ENCODE results near the gene ZNF488.

Gene ZNF488

GRCh38 chr10:47366731-47367460, 17.2 kb downstream of the ZNF488 start:
- 92 to 96% methylated on average over 7 to 8 of the region's 8 CpGs for WGBS, 2 experiments
- H3K4me1 ChIP-seq (ENCODE audit: control insufficient read depth, insufficient read depth, low read length): no peaks in the 10 kb centered on the region
- H3K27ac ChIP-seq (ENCODE audit: insufficient read depth, low read depth, low read length, poor library complexity, severe bottlenecking): no peak overlapping the region
- H3K9me3 ChIP-seq (ENCODE audit: control insufficient read depth, low read length): no peaks in the 10 kb centered on the region
- no peaks in the 10 kb centered on the region for H3K36me3 ChIP-seq (ENCODE audit: control insufficient read depth, insufficient read depth, low read length)
- no peaks in the 10 kb centered on the region for H3K27me3 ChIP-seq (ENCODE audit: control insufficient read depth, insufficient read depth, low read length, poor library complexity, severe bottlenecking)
- H3K4me3 ChIP-seq (ENCODE audit: insufficient read depth, low read depth, low read length): no peak overlapping the region

DNA sequence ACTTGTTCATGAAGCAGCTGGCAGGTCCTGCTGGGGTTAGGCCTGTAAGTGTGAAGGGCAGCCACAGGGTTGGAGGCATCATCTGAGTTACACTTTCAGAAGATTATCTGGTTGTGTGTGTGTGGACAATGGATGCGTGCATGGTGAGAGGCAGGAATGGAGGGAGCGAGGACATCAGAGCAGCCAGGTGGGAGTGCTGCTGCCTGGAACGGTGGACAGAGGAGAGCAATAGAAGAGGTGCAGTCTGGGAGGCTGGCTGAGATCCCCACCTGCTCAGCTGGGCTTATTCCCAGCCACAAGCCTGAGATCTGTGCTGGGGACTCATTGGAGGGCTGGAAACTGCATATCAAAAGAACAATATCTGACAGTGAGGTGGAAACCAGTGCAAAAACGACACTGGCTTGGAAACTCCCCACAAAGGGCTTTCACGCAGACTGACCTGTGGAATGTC, 17.9 kb downstream of the ZNF488 start:
- H3K36me3 ChIP-seq (ENCODE audit: control insufficient read depth, insufficient read depth, low read length): no peaks in the 10 kb centered on the region
- H3K4me3 ChIP-seq (ENCODE audit: insufficient read depth, low read depth, low read length): no peak overlapping the region
- H3K9me3 ChIP-seq (ENCODE audit: control insufficient read depth, low read length): no peaks in the 10 kb centered on the region
- no peak overlapping the region for H3K27ac ChIP-seq (ENCODE audit: insufficient read depth, low read depth, low read length, poor library complexity, severe bottlenecking)
- H3K4me1 ChIP-seq (ENCODE audit: control insufficient read depth, insufficient read depth, low read length): no peaks in the 10 kb centered on the region
- no peaks in the 10 kb centered on the region for H3K27me3 ChIP-seq (ENCODE audit: control insufficient read depth, insufficient read depth, low read length, poor library complexity, severe bottlenecking)
- WGBS, 2 experiments: 92% methylated on average over 5 of the region's 5 CpGs

DNA sequence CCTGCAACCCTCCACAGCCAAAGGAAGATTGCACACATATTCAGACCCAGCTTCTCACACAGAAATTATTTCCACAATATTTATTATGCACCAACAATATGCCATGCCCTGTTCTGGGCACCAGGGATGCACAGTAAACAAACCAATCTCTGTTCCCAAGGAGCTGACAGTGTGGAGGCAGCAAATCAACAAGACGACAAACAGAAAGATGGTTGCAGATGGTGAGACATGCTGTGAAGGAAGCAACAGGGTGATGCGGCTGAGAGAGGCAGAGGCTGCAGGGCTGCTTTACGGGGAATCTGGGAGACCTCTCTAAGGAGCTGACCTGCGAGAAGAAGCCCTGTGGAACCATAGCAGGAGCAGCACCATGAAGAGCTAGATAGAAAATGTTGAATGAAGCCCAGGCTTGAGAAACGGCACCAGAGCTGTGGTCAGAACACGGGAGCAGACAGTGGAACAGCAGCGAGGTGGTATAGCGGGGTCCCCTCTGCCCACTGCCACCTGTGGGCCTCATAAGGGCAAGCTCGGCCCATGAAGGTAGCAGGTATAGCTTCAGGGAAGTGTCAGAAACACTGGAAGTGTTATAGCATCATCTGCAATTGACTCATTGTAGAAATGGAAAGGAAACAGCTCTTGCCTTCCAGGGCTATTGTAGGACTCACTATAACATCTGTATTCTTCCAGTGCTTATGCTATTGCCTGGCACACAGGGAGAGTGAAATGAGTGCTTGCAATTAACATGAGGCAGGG, 18.5 kb downstream of the ZNF488 start:
- H3K4me3 ChIP-seq (ENCODE audit: insufficient read depth, low read depth, low read length): no peak overlapping the region
- no peak overlapping the region for H3K27ac ChIP-seq (ENCODE audit: insufficient read depth, low read depth, low read length, poor library complexity, severe bottlenecking)
- H3K36me3 ChIP-seq (ENCODE audit: control insufficient read depth, insufficient read depth, low read length): no peaks in the 10 kb centered on the region
- no peaks in the 10 kb centered on the region for H3K27me3 ChIP-seq (ENCODE audit: control insufficient read depth, insufficient read depth, low read length, poor library complexity, severe bottlenecking)
- no peaks in the 10 kb centered on the region for H3K9me3 ChIP-seq (ENCODE audit: control insufficient read depth, low read length)
- no peaks in the 10 kb centered on the region for H3K4me1 ChIP-seq (ENCODE audit: control insufficient read depth, insufficient read depth, low read length)
- WGBS, 2 experiments: 90 to 91% methylated on average over 9 of the region's 9 CpGs

GRCh38 chr10:47364911-47365310, 19.2 kb downstream of the ZNF488 start:
- WGBS, 2 experiments: 86 to 89% methylated on average over 6 of the region's 6 CpGs
- no peaks in the 10 kb centered on the region for H3K36me3 ChIP-seq (ENCODE audit: control insufficient read depth, insufficient read depth, low read length)
- no peaks in the 10 kb centered on the region for H3K4me1 ChIP-seq (ENCODE audit: control insufficient read depth, insufficient read depth, low read length)
- no peak overlapping the region for H3K27ac ChIP-seq (ENCODE audit: insufficient read depth, low read depth, low read length, poor library complexity, severe bottlenecking)
- H3K27me3 ChIP-seq (ENCODE audit: control insufficient read depth, insufficient read depth, low read length, poor library complexity, severe bottlenecking): no peaks in the 10 kb centered on the region
- no peaks in the 10 kb centered on the region for H3K9me3 ChIP-seq (ENCODE audit: control insufficient read depth, low read length)
- H3K4me3 ChIP-seq (ENCODE audit: insufficient read depth, low read depth, low read length): no peak overlapping the region

- H3K4me1 ChIP-seq (ENCODE audit: control insufficient read depth, insufficient read depth, low read length): no peaks in the 10 kb centered on the region
- no peaks in the 10 kb centered on the region for H3K36me3 ChIP-seq (ENCODE audit: control insufficient read depth, insufficient read depth, low read length)
- H3K27me3 ChIP-seq (ENCODE audit: control insufficient read depth, insufficient read depth, low read length, poor library complexity, severe bottlenecking): no peaks in the 10 kb centered on the region
- H3K9me3 ChIP-seq (ENCODE audit: control insufficient read depth, low read length): no peaks in the 10 kb centered on the region
- no peak overlapping the region for H3K4me3 ChIP-seq (ENCODE audit: insufficient read depth, low read depth, low read length)
- WGBS, 2 experiments: 80 to 90% methylated on average over 4 of the region's 4 CpGs
- H3K27ac ChIP-seq (ENCODE audit: insufficient read depth, low read depth, low read length, poor library complexity, severe bottlenecking): no peak overlapping the region
Measured at GRCh38 chr10:47364366-47364765, 19.7 kb downstream of the ZNF488 start.

DNA sequence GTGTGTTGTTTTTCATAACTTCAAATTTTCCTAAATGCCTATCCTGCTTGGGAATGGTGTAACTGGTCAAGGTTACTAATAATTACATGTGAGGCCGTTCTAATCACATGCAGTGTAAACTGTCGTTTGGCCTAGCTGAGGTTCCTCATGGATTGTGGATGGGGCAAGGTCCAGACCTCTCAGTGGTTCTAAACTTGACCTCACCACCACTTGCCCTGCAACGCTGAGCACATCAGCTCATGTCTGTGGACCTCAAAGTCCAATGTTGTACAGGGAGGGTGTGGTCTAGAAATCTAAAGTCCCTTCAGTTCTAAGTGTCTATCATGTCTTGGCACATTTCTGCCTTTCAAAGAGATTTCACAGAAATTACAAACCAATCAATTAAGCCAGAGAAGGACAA, 20.3 kb downstream of the ZNF488 start:
- WGBS, 2 experiments: 77 to 91% methylated on average over 3 of the region's 3 CpGs
- H3K27me3 ChIP-seq (ENCODE audit: control insufficient read depth, insufficient read depth, low read length, poor library complexity, severe bottlenecking): no peaks in the 10 kb centered on the region
- no peak overlapping the region for H3K4me3 ChIP-seq (ENCODE audit: insufficient read depth, low read depth, low read length)
- no peaks in the 10 kb centered on the region for H3K36me3 ChIP-seq (ENCODE audit: control insufficient read depth, insufficient read depth, low read length)
- H3K9me3 ChIP-seq (ENCODE audit: control insufficient read depth, low read length): no peaks in the 10 kb centered on the region
- no peak overlapping the region for H3K27ac ChIP-seq (ENCODE audit: insufficient read depth, low read depth, low read length, poor library complexity, severe bottlenecking)
- H3K4me1 ChIP-seq (ENCODE audit: control insufficient read depth, insufficient read depth, low read length): no peaks in the 10 kb centered on the region

- Histone ChIP-seq H3K4me3 (ENCODE audit: insufficient read depth, low read depth, low read length) (no peak overlapping the region), H3K27me3 (ENCODE audit: control insufficient read depth, insufficient read depth, low read length, poor library complexity, severe bottlenecking) (no peaks in the 10 kb centered on the region), H3K9me3 (ENCODE audit: control insufficient read depth, low read length) (no peaks in the 10 kb centered on the region), H3K27ac (ENCODE audit: insufficient read depth, low read depth, low read length, poor library complexity, severe bottlenecking) (no peak overlapping the region), H3K36me3 (ENCODE audit: control insufficient read depth, insufficient read depth, low read length) (no peaks in the 10 kb centered on the region), H3K4me1 (ENCODE audit: control insufficient read depth, insufficient read depth, low read length) (no peaks in the 10 kb centered on the region)
- WGBS, 2 experiments: 90 to 96% methylated on average over 3 of the region's 3 CpGs
Measured at GRCh38 chr10:47362199-47362598, 21.9 kb downstream of the ZNF488 start.

DNA sequence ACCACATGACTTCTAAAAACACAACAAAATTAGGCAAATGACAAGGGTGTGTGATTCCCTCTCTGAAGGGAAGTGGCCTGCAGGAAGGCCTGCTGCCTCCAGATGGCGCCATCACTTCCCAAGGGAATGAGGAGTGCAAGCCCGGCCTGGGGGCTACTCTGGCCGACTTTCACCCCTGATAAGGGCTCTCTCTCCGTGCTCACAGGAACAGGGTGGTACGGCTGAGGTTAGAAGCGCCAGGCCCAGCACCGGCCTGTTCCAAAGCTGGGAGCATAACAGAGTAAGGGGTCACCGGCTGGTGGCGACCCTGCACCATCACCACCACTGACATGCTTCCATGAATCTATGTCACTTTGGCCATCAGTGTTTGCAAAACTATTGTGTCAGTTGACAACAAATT, 22.8 kb downstream of the ZNF488 start:
- H3K27ac ChIP-seq (ENCODE audit: insufficient read depth, low read depth, low read length, poor library complexity, severe bottlenecking): no peak overlapping the region
- H3K27me3 ChIP-seq (ENCODE audit: control insufficient read depth, insufficient read depth, low read length, poor library complexity, severe bottlenecking): no peaks in the 10 kb centered on the region
- H3K4me3 ChIP-seq (ENCODE audit: insufficient read depth, low read depth, low read length): no peak overlapping the region
- WGBS, 2 experiments: 45 to 47% methylated on average over 9 of the region's 9 CpGs
- H3K4me1 ChIP-seq (ENCODE audit: control insufficient read depth, insufficient read depth, low read length): no peaks in the 10 kb centered on the region
- no peaks in the 10 kb centered on the region for H3K9me3 ChIP-seq (ENCODE audit: control insufficient read depth, low read length)
- H3K36me3 ChIP-seq (ENCODE audit: control insufficient read depth, insufficient read depth, low read length): no peaks in the 10 kb centered on the region

GRCh38 chr10:47360419-47361040, 23.6 kb downstream of the ZNF488 start:
- Histone ChIP-seq H3K9me3 (ENCODE audit: control insufficient read depth, low read length) (no peaks in the 10 kb centered on the region), H3K36me3 (ENCODE audit: control insufficient read depth, insufficient read depth, low read length) (no peaks in the 10 kb centered on the region), H3K27ac (ENCODE audit: insufficient read depth, low read depth, low read length, poor library complexity, severe bottlenecking) (no peak overlapping the region), H3K27me3 (ENCODE audit: control insufficient read depth, insufficient read depth, low read length, poor library complexity, severe bottlenecking) (no peaks in the 10 kb centered on the region), H3K4me1 (ENCODE audit: control insufficient read depth, insufficient read depth, low read length) (no peaks in the 10 kb centered on the region), H3K4me3 (ENCODE audit: insufficient read depth, low read depth, low read length) (no peak overlapping the region)
- 87 to 89% methylated on average over 14 of the region's 14 CpGs for WGBS, 2 experiments
